HuH-7 (cell line): ENCODE results near the gene MGLL.

Experiments
- DNase-seq: peaks from one replicate; pipeline ENCODE4 v3.0.0; 2011; ENCODE audit warnings: low spot score

The MGLL gene

GRCh38 chr3:127754411-127755304 lies 67.7 kb downstream of the MGLL start:
- DNase-seq, result no peak

GRCh38 chr3:127753898-127754410 lies 68.4 kb downstream of the MGLL start:
- no peak for DNase-seq

GRCh38 chr3:127753338-127753737 lies 69.0 kb downstream of the MGLL start:
- DNase-seq, result no peak

- no peak for DNase-seq
Measured at GRCh38 chr3:127751782-127752181, 70.5 kb downstream of the MGLL start.

- no peak for DNase-seq
Measured at GRCh38 chr3:127751163-127751621, 71.1 kb downstream of the MGLL start.

GRCh38 chr3:127750226-127751031 lies 71.9 kb downstream of the MGLL start:
- no peak for DNase-seq

- no peak for DNase-seq
Measured at GRCh38 chr3:127749787-127750225, 72.5 kb downstream of the MGLL start.

GRCh38 chr3:127749361-127749760 lies 73.0 kb downstream of the MGLL start:
- no peak for DNase-seq

- DNase-seq, result no peak
Measured at GRCh38 chr3:127748754-127749327, 73.5 kb downstream of the MGLL start.

GRCh38 chr3:127747751-127748521 lies 74.4 kb downstream of the MGLL start:
- DNase-seq, result no peak

- no peak for DNase-seq
Measured at GRCh38 chr3:127747066-127747465, 75.2 kb downstream of the MGLL start.

GRCh38 chr3:127746400-127747057 lies 75.8 kb downstream of the MGLL start:
- DNase-seq, result no peak

- DNase-seq, result no peak
Measured at GRCh38 chr3:127745656-127746399, 76.5 kb downstream of the MGLL start.

- no peak for DNase-seq
Measured at GRCh38 chr3:127744875-127745274, 77.4 kb downstream of the MGLL start.

GRCh38 chr3:127744253-127744815 lies 78.0 kb downstream of the MGLL start:
- DNase-seq, result no peak

GRCh38 chr3:127743351-127744252 lies 78.7 kb downstream of the MGLL start:
- no peak for DNase-seq

- no peak for DNase-seq
Measured at GRCh38 chr3:127742580-127742979, 79.7 kb downstream of the MGLL start.

- DNase-seq, result no peak
Measured at GRCh38 chr3:127741690-127742089, 80.6 kb downstream of the MGLL start.

- DNase-seq, result no peak
Measured at GRCh38 chr3:127741246-127741645, 81.1 kb downstream of the MGLL start.
